Osteocyte (in vitro differentiated cells): ENCODE data around the gene CRYBA2. TPM values are rescaled to one million over a fixed set of nuclear protein-coding genes. Genes with fewer than 3 reads are reported as not detected.

ENCODE experiments used
- DNase-seq: peaks from one replicate; pipeline ENCODE4 v3.0.0; 2021; ENCODE audit warnings: mixed read lengths; ENCODE audit not compliant: unreplicated experiment; ENCODE audit errors: extremely low spot score
- H3K27ac Mint-ChIP-seq: one replicate; pipeline ENCODE4 v1.8.0; 2021; ENCODE audit warnings: mild to moderate bottlenecking, mixed read lengths; ENCODE audit not compliant: unreplicated experiment
- H3K27me3 Mint-ChIP-seq: one replicate; pipeline ENCODE4 v1.8.0; 2021; ENCODE audit warnings: mixed read lengths; ENCODE audit not compliant: unreplicated experiment
- H3K36me3 Mint-ChIP-seq: one replicate; pipeline ENCODE4 v1.8.0; 2021; ENCODE audit warnings: mixed read lengths; ENCODE audit not compliant: unreplicated experiment
- H3K4me1 Mint-ChIP-seq: one replicate; pipeline ENCODE4 v1.8.0; 2021; ENCODE audit warnings: mixed read lengths; ENCODE audit not compliant: unreplicated experiment
- H3K4me3 Mint-ChIP-seq: one replicate; pipeline ENCODE4 v1.8.0; 2021; ENCODE audit warnings: mild to moderate bottlenecking, moderate library complexity, mixed read lengths; ENCODE audit not compliant: unreplicated experiment
- H3K9me3 Mint-ChIP-seq: one replicate; pipeline ENCODE4 v1.8.0; 2021; ENCODE audit warnings: mixed read lengths; ENCODE audit not compliant: unreplicated experiment
- CTCF ChIP-seq: fragments of 200-600 bp; sonication (generic); IDR thresholded peaks from 2 replicates; pipeline ENCODE4 v1.5.0; 2021; ENCODE audit warnings: antibody characterized with exemption, mild to moderate bottlenecking, moderate library complexity
- total RNA-seq: library from RNA; stranded (reverse); gene quantifications from 2 replicates; pipeline ENCODE4 v1.2.1, GENCODE V29; 2021

The CRYBA2 gene
- total RNA-seq, 1 donor from 2014 or later, result not detected

- no peak for DNase-seq
- Mint-ChIP-seq H3K9me3 (no peaks in the 10 kb centered on the region), H3K4me1 (peaks cover 17% of the 10 kb centered on the region), H3K4me3 (peak within 1 kb of the TSS; percentile 61), H3K27me3 (peaks cover 83% of the 10 kb centered on the region), H3K27ac (no peak within 1 kb of the TSS), H3K36me3 (no peaks in the 10 kb centered on the region)
- TF ChIP-seq CTCF, result no peak
These were observed 34.0 kb downstream of the CRYBA2 start, which contains the start of gene CDK5R2 for GRCh38 chr2:218959141-218959731. Gene CDK5R2, plus strand, starts transcription at chr2:218959666. Its CDS starts 155 bp downstream, at chr2:218959821.

GRCh38 chr2:218958276-218958675 is 34.9 kb downstream of the CRYBA2 start:
- TF ChIP-seq CTCF, result no peak
- peaks cover 14% of the 10 kb centered on the region for H3K4me1 Mint-ChIP-seq
- H3K27ac Mint-ChIP-seq, result no peak overlapping the region
- H3K4me3 Mint-ChIP-seq, result no peak overlapping the region
- DNase-seq, result no peak
- H3K36me3 Mint-ChIP-seq, result no peaks in the 10 kb centered on the region
- no peaks in the 10 kb centered on the region for H3K9me3 Mint-ChIP-seq
- H3K27me3 Mint-ChIP-seq, result peaks cover 78% of the 10 kb centered on the region

- TF ChIP-seq CTCF, result no peak
- DNase-seq, result no peak
- Mint-ChIP-seq H3K27me3 (peaks cover 74% of the 10 kb centered on the region), H3K4me1 (peaks cover 12% of the 10 kb centered on the region), H3K27ac (no peak overlapping the region), H3K36me3 (no peaks in the 10 kb centered on the region), H3K4me3 (no peak overlapping the region), H3K9me3 (no peaks in the 10 kb centered on the region)
These were observed 35.6 kb downstream of the CRYBA2 start for GRCh38 chr2:218957671-218958070.

- no peak for DNase-seq
- Mint-ChIP-seq H3K36me3 (no peaks in the 10 kb centered on the region), H3K9me3 (no peaks in the 10 kb centered on the region), H3K27me3 (peaks cover 69% of the 10 kb centered on the region), H3K4me1 (peaks cover 8% of the 10 kb centered on the region), H3K4me3 (no peak overlapping the region), H3K27ac (no peak overlapping the region)
- no peak for TF ChIP-seq CTCF
These were observed 37.2 kb downstream of the CRYBA2 start for GRCh38 chr2:218956039-218956438.

- peaks cover 71% of the 10 kb centered on the region for H3K27me3 Mint-ChIP-seq
- H3K4me1 Mint-ChIP-seq, result peaks cover 6% of the 10 kb centered on the region
- DNase-seq, result peak; percentile 59
- H3K4me3 Mint-ChIP-seq, result no peak overlapping the region
- H3K36me3 Mint-ChIP-seq, result no peaks in the 10 kb centered on the region
- TF ChIP-seq CTCF, result no peak
- H3K27ac Mint-ChIP-seq, result no peak overlapping the region
- H3K9me3 Mint-ChIP-seq, result no peaks in the 10 kb centered on the region
These were observed 38.5 kb downstream of the CRYBA2 start for GRCh38 chr2:218954541-218955300.
